Stimulated activated CD4-positive, alpha-beta T cell treated with anti-CD3 and anti-CD28 coated beads, TNF-alpha, amount 100 ng/mL, for 4 hours (primary cell): ENCODE data around the gene ANKRD22.
A peak's percentile ranks its signal among the peaks of the same experiment; 100 is the strongest.
"Not testable (repeated sequence)": the region's sequence is repeated elsewhere in the genome, so short reads cannot be mapped to it uniquely, and the experiment has no call there.

Source experiments
- DNase-seq, 3 experiments: peaks; one replicate each; pipeline ENCODE4 v3.0.0-alpha.2; 2020; ENCODE audit warnings: low read depth in 3 of 3

ANKRD22 gene

GRCh38 chr10:88851706-88852105 is at the start of gene ANKRD22:
ANKRD22 (minus strand) TSS chr10:88851844; CDS start chr10:88851607, 237 bp downstream.
- DNase-seq, result no peak

GRCh38 chr10:88899886-88900285 is 48.2 kb upstream of the ANKRD22 start:
- DNase-seq, result no peak

DNA sequence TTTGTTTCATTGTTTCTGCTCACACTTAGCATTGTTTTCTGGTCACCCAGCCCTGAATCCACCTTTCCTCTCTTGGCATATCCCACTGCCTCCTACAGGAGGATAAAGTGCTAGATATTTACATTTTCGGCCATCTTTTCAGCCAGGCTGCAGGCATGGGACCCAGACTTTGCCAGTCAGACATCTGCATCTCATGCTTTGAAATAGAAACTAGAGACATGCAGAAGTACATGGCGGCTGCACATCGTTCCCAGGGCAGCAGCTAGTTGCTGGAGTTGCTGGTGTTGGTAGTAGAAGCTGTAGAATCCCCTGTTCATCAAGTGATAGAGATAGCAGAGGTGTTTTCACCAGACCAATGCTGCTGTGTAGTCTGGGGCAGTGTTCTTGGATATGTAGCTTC is 47.1 kb upstream of the ANKRD22 start:
- DNase-seq, result no peak

GRCh38 chr10:88896994-88897853 is 45.6 kb upstream of the ANKRD22 start:
- DNase-seq, result peak in 1 of 3 experiments; percentile 15

DNA sequence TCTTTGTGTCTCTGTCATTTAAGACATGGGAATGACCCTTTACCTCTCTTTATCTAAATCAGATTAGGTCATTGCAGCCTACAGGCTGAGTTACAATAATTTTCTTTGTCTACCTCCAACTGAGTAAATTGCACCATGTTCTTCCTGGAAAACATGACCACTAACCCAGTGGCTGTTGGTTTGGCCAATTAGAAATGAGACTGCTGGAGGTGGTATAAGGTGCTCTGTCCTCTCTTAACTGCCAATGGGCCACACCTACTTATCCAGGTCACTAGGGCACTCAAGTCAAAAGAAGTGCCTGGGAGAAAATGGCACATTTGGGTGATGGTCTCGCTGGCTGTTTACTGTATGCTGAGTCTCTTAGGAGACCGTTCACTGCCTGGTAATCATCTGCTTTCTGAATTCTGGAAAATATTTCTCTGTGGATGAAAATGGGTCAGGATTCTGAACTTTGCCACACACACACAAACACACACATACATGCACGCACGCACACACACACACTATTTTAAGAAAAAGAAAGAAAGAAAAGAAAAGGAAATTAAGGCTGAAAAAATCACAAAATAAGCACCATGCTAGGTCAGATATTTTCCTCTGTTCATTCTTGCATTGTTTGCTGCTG is 44.8 kb upstream of the ANKRD22 start:
- no peak for DNase-seq

DNA sequence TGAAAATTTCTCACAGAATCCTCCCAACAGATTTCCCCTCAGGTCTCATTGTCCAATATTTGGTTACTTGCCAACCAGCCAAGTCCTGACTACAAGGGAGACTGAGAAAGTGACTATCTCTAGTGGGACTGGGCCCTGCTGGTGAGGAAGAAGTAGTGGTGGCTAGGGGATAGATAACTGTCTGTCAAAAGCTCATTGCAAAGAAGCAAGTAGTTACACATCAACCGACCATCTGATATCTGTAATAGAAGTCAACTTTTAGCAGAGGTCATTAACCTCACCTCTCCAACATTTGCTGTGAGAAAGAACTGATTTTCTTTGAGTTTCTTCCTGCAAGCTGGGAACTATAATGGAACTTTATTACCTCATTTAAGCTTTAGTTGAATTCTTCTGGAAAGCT is 43.6 kb upstream of the ANKRD22 start:
- no peak for DNase-seq

DNA sequence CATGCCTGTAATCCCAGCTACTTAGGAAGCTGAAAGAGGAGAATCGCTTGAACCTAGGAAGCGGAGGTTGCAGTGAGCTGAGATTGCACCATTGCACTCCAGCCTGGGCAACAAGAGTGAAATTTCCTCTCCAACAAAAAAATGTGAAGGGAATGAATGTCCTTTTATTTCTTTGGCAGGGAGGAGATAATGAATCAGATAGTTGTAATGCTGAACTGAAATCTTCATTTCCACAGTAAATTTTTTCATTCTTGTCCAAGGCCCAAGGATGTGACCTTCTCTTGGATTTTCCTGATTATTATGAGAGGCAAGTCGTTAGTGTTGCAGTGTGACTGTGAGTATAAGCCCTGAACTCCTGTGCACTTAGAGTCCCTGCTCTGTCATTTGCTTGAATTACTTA is 42.0 kb upstream of the ANKRD22 start:
- no peak for DNase-seq

DNA sequence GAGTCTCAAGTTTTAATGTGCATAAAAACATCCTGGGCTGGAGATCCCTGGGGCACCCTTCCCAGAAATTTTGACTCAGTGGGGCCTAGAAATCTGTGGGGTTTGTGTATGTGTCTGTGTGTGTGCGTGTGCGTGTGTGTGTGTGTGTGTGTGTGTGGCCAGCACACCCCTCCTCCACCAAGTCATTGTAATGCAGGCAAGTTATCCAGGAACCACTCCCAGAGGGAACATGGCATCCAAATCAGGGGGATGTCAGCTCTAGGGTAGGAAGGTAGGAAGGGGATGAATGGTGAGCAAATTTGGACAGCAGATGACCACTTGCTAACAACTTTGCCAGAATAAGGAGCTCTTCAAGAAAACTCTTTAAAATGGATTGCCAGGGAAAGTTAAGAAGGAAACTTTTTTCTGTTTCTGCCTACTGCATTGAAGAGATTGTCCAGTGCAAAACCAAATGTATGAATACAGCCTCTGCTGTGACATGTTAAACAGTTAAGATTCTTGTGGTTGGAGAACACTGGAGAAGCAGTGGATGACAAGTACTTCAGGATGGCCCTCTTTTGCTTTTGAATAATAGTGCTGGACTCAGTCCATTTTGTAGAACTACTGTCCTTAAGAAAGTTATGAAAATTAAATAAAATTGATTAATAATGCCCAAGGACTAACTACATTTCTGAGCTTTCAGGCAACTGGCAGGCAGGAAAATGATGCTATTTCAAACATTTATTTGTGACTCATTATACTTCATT is 40.8 kb upstream of the ANKRD22 start:
- DNase-seq, result no peak

GRCh38 chr10:88890681-88891381 is 39.2 kb upstream of the ANKRD22 start:
- no peak for DNase-seq

GRCh38 chr10:88889559-88890337 is 38.1 kb upstream of the ANKRD22 start:
- DNase-seq, result no peak

GRCh38 chr10:88888810-88889445 is 37.3 kb upstream of the ANKRD22 start:
- no peak for DNase-seq

- DNase-seq, result no peak
Measured at GRCh38 chr10:88886557-88886956, 34.9 kb upstream of the ANKRD22 start.

- DNase-seq, result no peak
Measured at GRCh38 chr10:88883448-88883809, 31.8 kb upstream of the ANKRD22 start.

- not testable (repeated sequence) for DNase-seq
Measured at GRCh38 chr10:88882646-88883447, 31.2 kb upstream of the ANKRD22 start.

GRCh38 chr10:88881922-88882645 is 30.4 kb upstream of the ANKRD22 start:
- DNase-seq, result no peak

GRCh38 chr10:88881320-88881719 is 29.7 kb upstream of the ANKRD22 start:
- DNase-seq, result no peak

GRCh38 chr10:88880282-88881076 is 28.8 kb upstream of the ANKRD22 start:
- peak; percentile 38 to 56 (median 44) for DNase-seq
